Sigmoid colon (tissue), 4 donors: ENCODE data around the gene IL12B.

Experiments
- EP300 ChIP-seq, 4 donors: sonication (generic); formaldehyde crosslinking; IDR thresholded peaks; one replicate each; pipeline ENCODE4 v1.6.1; 2017; ENCODE audit warnings: antibody characterized with exemption in 4 of 4
- POLR2A ChIP-seq, 2 donors: fragments of 450-650 bp; IDR thresholded peaks; one replicate each; pipeline ENCODE4 v1.6.1; 2016; ENCODE audit warnings: antibody characterized with exemption in 2 of 2, mild to moderate bottlenecking in 2 of 2, moderate library complexity in 2 of 2
- TF ChIP-seq, protein P1 (sequence below), 4 experiments: fragments of 450-650 bp in 3 of 4; fragments of 200-600 bp in 1 of 4; IDR thresholded peaks; one replicate each; pipeline ENCODE4 v1.5.1; 2016 to 2019; ENCODE audit warnings: antibody characterized with exemption in 4 of 4, mild to moderate bottlenecking in 3 of 4, moderate library complexity in 2 of 4

DNA sequence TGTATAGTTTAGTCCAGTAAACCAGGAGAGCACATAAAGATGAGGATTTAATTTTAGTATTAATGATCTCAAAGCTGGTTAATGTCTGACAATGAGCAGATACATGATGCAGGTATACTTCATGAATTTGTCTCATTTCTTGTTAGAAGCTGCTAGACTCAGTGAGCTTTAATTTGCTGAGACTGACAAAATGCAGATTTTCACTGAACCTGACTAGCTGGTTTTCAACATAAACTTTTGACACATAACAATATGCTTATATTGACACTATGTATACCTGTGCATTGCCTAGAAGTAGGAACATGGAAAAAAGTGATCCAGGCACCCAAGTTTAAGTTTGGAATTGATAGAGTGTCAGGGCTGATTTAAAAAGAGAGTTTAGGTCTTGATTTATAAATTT, 56.4 kb downstream of the IL12B start:
- TF ChIP-seq, protein P1, sequence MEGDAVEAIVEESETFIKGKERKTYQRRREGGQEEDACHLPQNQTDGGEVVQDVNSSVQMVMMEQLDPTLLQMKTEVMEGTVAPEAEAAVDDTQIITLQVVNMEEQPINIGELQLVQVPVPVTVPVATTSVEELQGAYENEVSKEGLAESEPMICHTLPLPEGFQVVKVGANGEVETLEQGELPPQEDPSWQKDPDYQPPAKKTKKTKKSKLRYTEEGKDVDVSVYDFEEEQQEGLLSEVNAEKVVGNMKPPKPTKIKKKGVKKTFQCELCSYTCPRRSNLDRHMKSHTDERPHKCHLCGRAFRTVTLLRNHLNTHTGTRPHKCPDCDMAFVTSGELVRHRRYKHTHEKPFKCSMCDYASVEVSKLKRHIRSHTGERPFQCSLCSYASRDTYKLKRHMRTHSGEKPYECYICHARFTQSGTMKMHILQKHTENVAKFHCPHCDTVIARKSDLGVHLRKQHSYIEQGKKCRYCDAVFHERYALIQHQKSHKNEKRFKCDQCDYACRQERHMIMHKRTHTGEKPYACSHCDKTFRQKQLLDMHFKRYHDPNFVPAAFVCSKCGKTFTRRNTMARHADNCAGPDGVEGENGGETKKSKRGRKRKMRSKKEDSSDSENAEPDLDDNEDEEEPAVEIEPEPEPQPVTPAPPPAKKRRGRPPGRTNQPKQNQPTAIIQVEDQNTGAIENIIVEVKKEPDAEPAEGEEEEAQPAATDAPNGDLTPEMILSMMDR (IDR thresholded peaks at IDR 0.05) = no peak
- TF ChIP-seq POLR2A (IDR thresholded peaks at IDR 0.05) = no peak
- TF ChIP-seq EP300 (IDR thresholded peaks at IDR 0.05) = no peak
